ENCODE results near the gene TAF11L8. TPM values are rescaled to one million over a fixed set of nuclear protein-coding genes. Genes with fewer than 3 reads are reported as not detected.
"Not testable (repeated sequence)": the region's sequence is repeated elsewhere in the genome, so short reads cannot be mapped to it uniquely, and the experiment has no call there.

Gene TAF11L8
- total and polyA plus RNA-seq, 2 donors (not counting 3 experiments of a cell fraction or from before 2014, with no cell fraction given): not detected

DNA sequence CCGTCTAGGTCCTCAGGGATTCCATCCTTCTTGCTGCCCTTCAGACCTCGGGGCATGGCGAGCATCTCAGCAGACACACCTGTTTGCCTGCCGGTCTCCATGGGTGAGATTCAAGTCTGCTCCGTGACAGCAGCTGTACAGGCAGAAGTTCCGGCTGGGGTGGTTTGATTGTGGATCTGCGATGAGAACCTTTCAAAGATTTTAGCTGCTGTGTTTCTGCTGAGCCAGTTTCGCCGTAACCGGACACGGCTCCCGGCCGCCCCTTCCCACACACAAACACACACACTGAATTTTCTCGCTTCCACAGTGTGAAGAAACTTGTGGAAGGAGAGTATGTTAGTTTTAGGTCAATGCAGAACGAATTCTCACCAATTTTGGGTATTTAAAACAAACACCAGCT lies 7.0 kb upstream of the TAF11L8 start, which contains the start of gene TAF11L10:
Gene TAF11L10 (minus strand): TSS at position 101 of the 400 bp plus-strand sequence.
- POLR2A ChIA-PET; H3K79me2 ChIP-seq (ENCODE audit: control insufficient read depth, insufficient read depth, low read length); H3K9me1 ChIP-seq (replicated peaks; ENCODE audit: control insufficient read depth, extremely low read depth, insufficient read depth, low read length); H2AFZ ChIP-seq (ENCODE audit: low read depth, low read length); DNase-seq (ENCODE audit: low read depth, low spot score); H3K4me3 ChIP-seq (replicated peaks in 1 of 3; ENCODE audit: insufficient read depth in 1 of 3, low read depth in 1 of 3, low read length in 3 of 3); H3K27ac ChIP-seq (ENCODE audit: insufficient read depth, low read depth, low read length); FAIRE-seq; H3K4me2 ChIP-seq (ENCODE audit: insufficient read depth, low read length); H4K20me1 ChIP-seq (replicated peaks; ENCODE audit: control insufficient read depth, extremely low read depth, insufficient read depth, low read length); H3K9ac ChIP-seq (replicated peaks; ENCODE audit: extremely low read depth, insufficient read depth, low read length); intact Hi-C loops (cut with micrococcal nuclease); H3K36me3 ChIP-seq (ENCODE audit: control insufficient read depth in 2 of 2, extremely low read depth in 1 of 2, insufficient read depth in 2 of 2, low read length in 2 of 2); BruUV-seq (replicated peaks); H3K9me3 ChIP-seq (replicated peaks; ENCODE audit: control insufficient read depth, insufficient read depth, low read length); H3K4me1 ChIP-seq (ENCODE audit: control insufficient read depth, extremely low read depth, insufficient read depth, low read length); dilution Hi-C loops (cut with MboI; ENCODE audit: extremely low pct_ligation_motif_present, low sequenced_read_pairs); CTCF ChIA-PET; H3K27me3 ChIP-seq (ENCODE audit: control insufficient read depth in 2 of 2, insufficient read depth in 2 of 2, low read length in 2 of 2): not testable (repeated sequence)

DNA sequence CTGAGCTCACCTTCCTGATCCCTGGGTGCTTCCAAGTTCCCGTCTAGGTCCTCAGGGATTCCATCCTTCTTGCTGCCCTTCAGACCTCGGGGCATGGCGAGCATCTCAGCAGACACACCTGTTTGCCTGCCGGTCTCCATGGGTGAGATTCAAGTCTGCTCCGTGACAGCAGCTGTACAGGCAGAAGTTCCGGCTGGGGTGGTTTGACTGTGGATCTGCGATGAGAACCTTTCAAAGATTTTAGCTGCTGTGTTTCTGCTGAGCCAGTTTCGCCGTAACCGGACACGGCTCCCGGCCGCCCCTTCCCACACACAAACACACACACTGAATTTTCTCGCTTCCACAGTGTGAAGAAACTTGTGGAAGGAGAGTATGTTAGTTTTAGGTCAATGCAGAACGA lies 3.5 kb upstream of the TAF11L8 start, which contains the start of gene TAF11L9:
Gene TAF11L9 (minus strand): TSS at position 140 of the 400 bp plus-strand sequence.
- intact Hi-C loops (cut with micrococcal nuclease); dilution Hi-C loops (cut with MboI; ENCODE audit: extremely low pct_ligation_motif_present, low sequenced_read_pairs): not testable (repeated sequence)

DNA sequence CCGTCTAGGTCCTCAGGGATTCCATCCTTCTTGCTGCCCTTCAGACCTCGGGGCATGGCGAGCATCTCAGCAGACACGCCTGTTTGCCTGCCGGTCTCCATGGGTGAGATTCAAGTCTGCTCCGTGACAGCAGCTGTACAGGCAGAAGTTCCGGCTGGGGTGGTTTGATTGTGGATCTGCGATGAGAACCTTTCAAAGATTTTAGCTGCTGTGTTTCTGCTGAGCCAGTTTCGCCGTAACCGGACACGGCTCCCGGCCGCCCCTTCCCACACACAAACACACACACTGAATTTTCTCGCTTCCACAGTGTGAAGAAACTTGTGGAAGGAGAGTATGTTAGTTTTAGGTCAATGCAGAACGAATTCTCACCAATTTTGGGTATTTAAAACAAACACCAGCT lies 5.1 kb downstream of the TAF11L8 start, which contains the start of gene TAF11L7:
Gene TAF11L7 (minus strand): TSS at position 101 of the 400 bp plus-strand sequence.
- dilution Hi-C loops (cut with MboI; ENCODE audit: extremely low pct_ligation_motif_present, low sequenced_read_pairs); H3K27me3 ChIP-seq (ENCODE audit: control insufficient read depth in 2 of 2, insufficient read depth in 2 of 2, low read length in 2 of 2); H3K9me3 ChIP-seq (replicated peaks; ENCODE audit: control insufficient read depth, insufficient read depth, low read length); H3K9me1 ChIP-seq (replicated peaks; ENCODE audit: control insufficient read depth, extremely low read depth, insufficient read depth, low read length); intact Hi-C loops (cut with micrococcal nuclease); H3K4me2 ChIP-seq (ENCODE audit: insufficient read depth, low read length); CTCF ChIA-PET; DNase-seq (ENCODE audit: low read depth, low spot score); H3K9ac ChIP-seq (replicated peaks; ENCODE audit: extremely low read depth, insufficient read depth, low read length); BruUV-seq (replicated peaks); H2AFZ ChIP-seq (ENCODE audit: low read depth, low read length); H3K4me3 ChIP-seq (replicated peaks in 1 of 3; ENCODE audit: insufficient read depth in 1 of 3, low read depth in 1 of 3, low read length in 3 of 3); POLR2A ChIA-PET; H4K20me1 ChIP-seq (replicated peaks; ENCODE audit: control insufficient read depth, extremely low read depth, insufficient read depth, low read length); H3K79me2 ChIP-seq (ENCODE audit: control insufficient read depth, insufficient read depth, low read length); FAIRE-seq; H3K27ac ChIP-seq (ENCODE audit: insufficient read depth, low read depth, low read length); H3K36me3 ChIP-seq (ENCODE audit: control insufficient read depth in 2 of 2, extremely low read depth in 1 of 2, insufficient read depth in 2 of 2, low read length in 2 of 2); H3K4me1 ChIP-seq (ENCODE audit: control insufficient read depth, extremely low read depth, insufficient read depth, low read length): not testable (repeated sequence)

More for the DNA sequence above, 3.5 kb upstream of the TAF11L8 start, which contains the start of gene TAF11L9:
- H2AFZ ChIP-seq (ENCODE audit: low read depth, low read length); H3K36me3 ChIP-seq (ENCODE audit: control insufficient read depth in 2 of 2, extremely low read depth in 1 of 2, insufficient read depth in 2 of 2, low read length in 2 of 2); H4K20me1 ChIP-seq (replicated peaks; ENCODE audit: control insufficient read depth, extremely low read depth, insufficient read depth, low read length); H3K79me2 ChIP-seq (ENCODE audit: control insufficient read depth, insufficient read depth, low read length); H3K9me1 ChIP-seq (replicated peaks; ENCODE audit: control insufficient read depth, extremely low read depth, insufficient read depth, low read length); H3K27me3 ChIP-seq (ENCODE audit: control insufficient read depth in 2 of 2, insufficient read depth in 2 of 2, low read length in 2 of 2); FAIRE-seq; BruUV-seq (replicated peaks); POLR2A ChIA-PET; H3K4me1 ChIP-seq (ENCODE audit: control insufficient read depth, extremely low read depth, insufficient read depth, low read length); H3K9me3 ChIP-seq (replicated peaks; ENCODE audit: control insufficient read depth, insufficient read depth, low read length); H3K4me2 ChIP-seq (ENCODE audit: insufficient read depth, low read length); H3K4me3 ChIP-seq (replicated peaks in 1 of 3; ENCODE audit: insufficient read depth in 1 of 3, low read depth in 1 of 3, low read length in 3 of 3); H3K9ac ChIP-seq (replicated peaks; ENCODE audit: extremely low read depth, insufficient read depth, low read length); DNase-seq (ENCODE audit: low read depth, low spot score); CTCF ChIA-PET; H3K27ac ChIP-seq (ENCODE audit: insufficient read depth, low read depth, low read length): not testable (repeated sequence)

Small RNA genes lying within 50 kb of the gene (small RNA-seq; reads per million reads assigned to genes)
- not detected for gene AC233724.3 (ENCODE audit: insufficient read depth, insufficient read length, low read depth, low replicate concordance)
- gene AC233724.6 (ENCODE audit: insufficient read depth, insufficient read length, low read depth, low replicate concordance): not detected
- not detected for gene AC233724.7 (ENCODE audit: insufficient read depth, insufficient read length, low read depth, low replicate concordance)

Other genes starting within 250 kb of the TAF11L8 start
- gene TAF11L2, start 92.7 kb downstream of the TAF11L8 start, total RNA-seq: not detected in 2 replicates
- gene TAF11L2, start 92.7 kb downstream of the TAF11L8 start, polyA plus RNA-seq: not detected in 2 replicates
- not detected in 2 replicates for gene TAF11L3, start 72.6 kb downstream of the TAF11L8 start, total RNA-seq
- gene TAF11L3, start 72.6 kb downstream of the TAF11L8 start, polyA plus RNA-seq: not detected in 2 replicates
- gene TAF11L4, start 69.2 kb downstream of the TAF11L8 start, total RNA-seq: not detected in 2 replicates
- gene TAF11L4, start 69.2 kb downstream of the TAF11L8 start, polyA plus RNA-seq: not detected in 2 replicates
- not detected in 2 replicates for gene TAF11L5, start 65.7 kb downstream of the TAF11L8 start, total RNA-seq
- not detected in 2 replicates for gene TAF11L5, start 65.7 kb downstream of the TAF11L8 start, polyA plus RNA-seq
- not detected in 2 replicates for gene TAF11L6, start 62.3 kb downstream of the TAF11L8 start, total RNA-seq
- not detected in 2 replicates for gene TAF11L6, start 62.3 kb downstream of the TAF11L8 start, polyA plus RNA-seq
- gene TAF11L7, start 5.2 kb downstream of the TAF11L8 start, total RNA-seq: not detected in 2 replicates
- gene TAF11L7, start 5.2 kb downstream of the TAF11L8 start, polyA plus RNA-seq: not detected in 2 replicates
- not detected in 2 replicates for gene TAF11L9, start 3.4 kb upstream of the TAF11L8 start, total RNA-seq
- not detected in 2 replicates for gene TAF11L9, start 3.4 kb upstream of the TAF11L8 start, polyA plus RNA-seq
- not detected in 2 replicates for gene TAF11L10, start 6.9 kb upstream of the TAF11L8 start, total RNA-seq
- not detected in 2 replicates for gene TAF11L10, start 6.9 kb upstream of the TAF11L8 start, polyA plus RNA-seq
- not detected in 2 replicates for gene TAF11L11, start 13.2 kb upstream of the TAF11L8 start, total RNA-seq
- gene TAF11L11, start 13.2 kb upstream of the TAF11L8 start, polyA plus RNA-seq: not detected in 2 replicates
- gene TAF11L12, start 19.4 kb upstream of the TAF11L8 start, total RNA-seq: not detected in 2 replicates
- not detected in 2 replicates for gene TAF11L12, start 19.4 kb upstream of the TAF11L8 start, polyA plus RNA-seq
- gene TAF11L13, start 41.1 kb upstream of the TAF11L8 start, total RNA-seq: not detected in 2 replicates
- not detected in 2 replicates for gene TAF11L13, start 41.1 kb upstream of the TAF11L8 start, polyA plus RNA-seq
- gene TAF11L14, start 43.5 kb upstream of the TAF11L8 start, total RNA-seq: not detected in 2 replicates
- not detected in 2 replicates for gene TAF11L14, start 43.5 kb upstream of the TAF11L8 start, polyA plus RNA-seq